H1 (cell line): ENCODE results near the gene OR2F2. TPM values are rescaled to one million over a fixed set of nuclear protein-coding genes. Genes with fewer than 3 reads are reported as not detected.

Experiments used
- CTCF ChIA-PET: fragments of 300-600 bp; sonication (Branson Sonifier 250); formaldehyde crosslinking; loops from one replicate; lab custom pipeline; 2021; ENCODE audit not compliant: partially characterized antibody; lab: Charles Lee
- POLR2A ChIA-PET: fragments of 300-600 bp; sonication (Branson Sonifier 250); formaldehyde crosslinking; loops from one replicate; lab custom pipeline; 2021; ENCODE audit warnings: inconsistent platforms; ENCODE audit not compliant: partially characterized antibody; lab: Charles Lee
- DNase-seq, 2 experiments: peaks; one replicate each; pipeline versions ENCODE4 v3.0.0 to v3.0.0-alpha.2; 2010 to 2022; ENCODE audit warnings: low spot score in 2 of 2, low read depth in 1 of 2, mixed read lengths in 1 of 2
- FAIRE-seq: peaks from 2 replicates; lab custom pipeline; 2011; peaks lifted over from hg19 to GRCh38; lab: Jason Lieb, UNC
- H2AFZ ChIP-seq: 2 replicates; pipeline ENCODE4 v1.8.1; 2012; ENCODE audit warnings: low read length, inconsistent platforms
- H2AK5ac ChIP-seq: 2 replicates; pipeline ENCODE4 v1.6.1; 2013; ENCODE audit warnings: low read depth, low read length
- H2BK120ac ChIP-seq: replicated peaks from 2 replicates; pipeline ENCODE3; 2013; ENCODE audit warnings: low read depth, low read length, inconsistent platforms
- H2BK12ac ChIP-seq: 2 replicates; pipeline ENCODE4 v1.6.1; 2013; ENCODE audit warnings: low read depth, low read length
- H2BK15ac ChIP-seq: 2 replicates; pipeline ENCODE4 v1.6.1; 2013; ENCODE audit warnings: low read length
- H2BK20ac ChIP-seq: 2 replicates; pipeline ENCODE4 v1.6.1; 2013; ENCODE audit warnings: low read length
- H2BK5ac ChIP-seq: 2 replicates; pipeline ENCODE4 v1.6.1; 2013; ENCODE audit warnings: low read depth, low read length
- H3K14ac ChIP-seq: 2 replicates; pipeline ENCODE4 v1.6.1; 2013; ENCODE audit warnings: inconsistent platforms; ENCODE audit not compliant: insufficient read length
- H3K18ac ChIP-seq: 2 replicates; pipeline ENCODE4 v1.6.1; 2013; ENCODE audit warnings: low read length; ENCODE audit errors: extremely low read depth
- H3K23ac ChIP-seq: 2 replicates; pipeline ENCODE4 v1.6.1; 2013; ENCODE audit warnings: inconsistent platforms; ENCODE audit not compliant: insufficient read length
- H3K23me2 ChIP-seq: 2 replicates; pipeline ENCODE4 v1.6.1; 2013; ENCODE audit warnings: low read depth, low read length
- H3K27ac ChIP-seq: 2 replicates; pipeline ENCODE4 v1.6.1; 2011; ENCODE audit warnings: low read depth, low read length, inconsistent platforms
- H3K27me3 ChIP-seq, 4 experiments: replicated peaks in 1 of 4; 1 replicate in 1 of 4; 2 replicates in 3 of 4; pipeline versions ENCODE4 v1.6.1 to v1.8.1; 2011 to 2013; ENCODE audit warnings: low read length in 3 of 4, mild to moderate bottlenecking in 3 of 4, inconsistent platforms in 2 of 4, mixed read lengths in 2 of 4, moderate library complexity in 1 of 4; ENCODE audit not compliant: control insufficient read depth in 3 of 4, insufficient read depth in 3 of 4; ENCODE audit errors: extremely low read depth in 1 of 4
- H3K36me3 ChIP-seq, 4 experiments: 2 replicates each; pipeline versions ENCODE4 v1.6.1 to v1.8.1; 2011 to 2013; ENCODE audit warnings: mild to moderate bottlenecking in 4 of 4, low read length in 3 of 4, moderate library complexity in 2 of 4, control low read depth in 1 of 4, inconsistent platforms in 1 of 4; ENCODE audit not compliant: insufficient read depth in 4 of 4, control insufficient read depth in 2 of 4
- H3K4ac ChIP-seq: replicated peaks from 2 replicates; pipeline ENCODE3; 2013; ENCODE audit warnings: low read length, low read depth, mixed read lengths, inconsistent platforms; ENCODE audit not compliant: insufficient read length
- H3K4me1 ChIP-seq, 4 experiments: replicated peaks in 1 of 4; 1 replicate in 1 of 4; 2 replicates in 3 of 4; pipeline versions ENCODE4 v1.6.1 to v1.8.1; 2011 to 2013; ENCODE audit warnings: low read length in 3 of 4, inconsistent platforms in 2 of 4, mixed read lengths in 1 of 4; ENCODE audit not compliant: insufficient read depth in 4 of 4, control insufficient read depth in 3 of 4
- H3K4me2 ChIP-seq, 2 experiments: 2 replicates each; pipeline versions ENCODE4 v1.6.1 to v1.8.1; 2011 to 2013; ENCODE audit warnings: low read depth in 2 of 2, low read length in 2 of 2, control low read depth in 1 of 2, inconsistent platforms in 1 of 2, mild to moderate bottlenecking in 1 of 2; ENCODE audit not compliant: insufficient read depth in 1 of 2
- H3K4me3 ChIP-seq, 4 experiments: fragments of 200-600, 300-600 bp in 1 of 4; sonication (generic), shearing (Covaris generic), sonication (Bioruptor Twin) in 1 of 4; 2 replicates each; pipeline versions ENCODE4 v1.5.1 to v1.8.1; 2011 to 2016; ENCODE audit warnings: low read length in 4 of 4, low read depth in 3 of 4, control low read depth in 2 of 4, inconsistent platforms in 2 of 4, mild to moderate bottlenecking in 2 of 4, mixed read lengths in 1 of 4, moderate library complexity in 1 of 4; ENCODE audit not compliant: insufficient read depth in 2 of 4; ENCODE audit errors: extremely low read depth in 1 of 4
- H3K56ac ChIP-seq: replicated peaks from 2 replicates; pipeline ENCODE3; 2013; ENCODE audit warnings: low read depth, mild to moderate bottlenecking, mixed read lengths, low read length, inconsistent platforms; ENCODE audit not compliant: insufficient read length
- H3K79me1 ChIP-seq: 2 replicates; pipeline ENCODE4 v1.6.1; 2013; ENCODE audit warnings: low read depth, low read length, control low read depth
- H3K79me2 ChIP-seq, 2 experiments: 2 replicates each; pipeline versions ENCODE4 v1.6.1 to v1.8.1; 2012 to 2013; ENCODE audit warnings: low read length in 2 of 2, mild to moderate bottlenecking in 2 of 2, inconsistent platforms in 1 of 2; ENCODE audit not compliant: insufficient read depth in 2 of 2, control insufficient read depth in 1 of 2
- H3K9ac ChIP-seq, 4 experiments: replicated peaks in 1 of 4; 1 replicate in 1 of 4; 2 replicates in 3 of 4; pipeline versions ENCODE4 v1.6.1 to v1.8.1; 2011 to 2013; ENCODE audit warnings: low read depth in 3 of 4, low read length in 3 of 4, control low read depth in 2 of 4, mild to moderate bottlenecking in 2 of 4, moderate library complexity in 2 of 4, inconsistent platforms in 1 of 4; ENCODE audit errors: extremely low read depth in 1 of 4
- H3K9me3 ChIP-seq, 2 experiments: 2 replicates each; pipeline versions ENCODE4 v1.6.1 to v1.8.1; 2012 to 2013; ENCODE audit warnings: mild to moderate bottlenecking in 2 of 2, moderate library complexity in 2 of 2, control low read depth in 1 of 2, inconsistent platforms in 1 of 2, low read depth in 1 of 2, low read length in 1 of 2, mixed read lengths in 1 of 2; ENCODE audit not compliant: insufficient read depth in 2 of 2
- H4K20me1 ChIP-seq, 2 experiments: replicated peaks in 1 of 2; 2 replicates each; pipeline versions ENCODE3 to v1.8.1; 2011 to 2013; ENCODE audit warnings: inconsistent platforms in 2 of 2, low read length in 2 of 2, mild to moderate bottlenecking in 1 of 2; ENCODE audit not compliant: insufficient read depth in 2 of 2, control insufficient read depth in 1 of 2
- H4K5ac ChIP-seq: 2 replicates; pipeline ENCODE4 v1.6.1; 2013; ENCODE audit warnings: low read length, low read depth, mixed read lengths, inconsistent platforms; ENCODE audit not compliant: insufficient read length
- H4K8ac ChIP-seq: 2 replicates; pipeline ENCODE4 v1.8.0; 2013; ENCODE audit warnings: mild to moderate bottlenecking, moderate library complexity, low read length, inconsistent platforms; ENCODE audit not compliant: insufficient read depth; ENCODE audit errors: extremely low read depth
- H4K91ac ChIP-seq: replicated peaks from 2 replicates; pipeline ENCODE3; 2013; ENCODE audit warnings: low read length, mixed read lengths, inconsistent platforms; ENCODE audit not compliant: insufficient read length
- ATF2 ChIP-seq: IDR thresholded peaks from 2 replicates; pipeline ENCODE4 v1.6.1; 2012; ENCODE audit warnings: low read length, inconsistent platforms
- CTBP2 ChIP-seq: IDR thresholded peaks from 2 replicates; pipeline ENCODE4 v1.7.0; 2011; ENCODE audit warnings: borderline replicate concordance, mild to moderate bottlenecking, moderate library complexity, mixed read lengths, low read length; ENCODE audit not compliant: insufficient read depth, insufficient read length
- FOSL1 ChIP-seq: IDR thresholded peaks from 2 replicates; pipeline ENCODE4 v1.6.1; 2011; ENCODE audit warnings: mild to moderate bottlenecking, low read depth, low read length, moderate library complexity; ENCODE audit not compliant: insufficient read depth
- RFX5 ChIP-seq: IDR thresholded peaks from 2 replicates; pipeline ENCODE4 v1.6.1; 2011; ENCODE audit warnings: low read depth, low read length, improper control_type of control experiment, borderline replicate concordance
- SP1 ChIP-seq: IDR thresholded peaks from 2 replicates; pipeline ENCODE4 v1.6.1; 2011; ENCODE audit warnings: low read depth, low read length
- TAF7 ChIP-seq: optimal IDR thresholded peaks from 2 replicates; pipeline ENCODE3; 2011; ENCODE audit warnings: low read depth, mild to moderate bottlenecking, inconsistent platforms, low read length, moderate library complexity, borderline replicate concordance
- WGBS, 2 experiments: shearing (Covaris generic) in 1 of 2; methylation state at CpG; one replicate each; pipeline versions ENCODE4 v1.1.6 to v1.1.7; 2013 to 2015; ENCODE audit warnings: low lambda C conversion rate in 2 of 2, mixed read lengths in 2 of 2, inconsistent platforms in 1 of 2, low coverage in 1 of 2, missing lambda C conversion rate in 1 of 2; ENCODE audit not compliant: insufficient replicate concordance in 2 of 2, insufficient coverage in 1 of 2, insufficient read length in 1 of 2; ENCODE audit errors: extremely low coverage in 1 of 2, missing lambda C conversion rate in 1 of 2; 5-methylcytosine and 5-hydroxymethylcytosine counted together
- polyA plus RNA-seq, 7 experiments: library from polyadenylated mRNA; depleted of rRNA in 3 of 7; stranded (reverse) in 5 of 7; unstranded in 2 of 7; fragments of >200 nt in 5 of 7; fragments of 200-250 nt in 2 of 7; gene quantifications; 1 replicate in 5 of 7; 2 replicates in 1 of 7; 4 replicates in 1 of 7; pipeline versions ENCODE4 v1.2.1 to v1.2.3, GENCODE V29; 2011 to 2013; ENCODE audit warnings: missing spikeins in 2 of 7, mixed read lengths in 2 of 7
- total RNA-seq: library from RNA; stranded (reverse); fragmentation: NEBNext Ultra II Directional; extraction: Animal tissue kit (Norgen Biotek cat#: 25700); gene quantifications from 2 replicates; pipeline ENCODE4 v1.2.1, GENCODE V29; 2021

The OR2F2 gene
- total and polyA plus RNA-seq, 2 of the 8 experiments (the other 6 are each of a cell fraction or from before 2014, with no cell fraction given), result not detected

- DNase-seq, result no peak
- H2BK15ac ChIP-seq, result no peak overlapping the region
- H3K36me3 ChIP-seq, result 0 out of 8 replicates have a peak, but pooled peaks cover 0 to 3% (median 0%) of the 10 kb centered on the region in 4 experiments
- no peak overlapping the region; the same call in 1 of the 2 replicates for H2AFZ ChIP-seq
- peaks cover 2% of the 10 kb centered on the region; the same call in 1 of the 2 replicates for H3K23me2 ChIP-seq
- H3K27me3 ChIP-seq, result no peaks in the 10 kb centered on the region
- H3K79me2 ChIP-seq, result peaks cover 4 to 38% of the 10 kb centered on the region in 2 experiments
- H3K27ac ChIP-seq, result peak overlapping the region; percentile 13; the same call in 1 of the 2 replicates
- H3K14ac ChIP-seq, result no peak overlapping the region
- H2BK5ac ChIP-seq, result no peak overlapping the region
- 70% methylated on average over 13 of the region's 14 CpGs; no CpG with 5 or more reads in 1 of the 2 experiments for WGBS, 2 experiments
- H3K23ac ChIP-seq, result no peak overlapping the region
- no peak overlapping the region for H2AK5ac ChIP-seq
- no peaks in the 10 kb centered on the region for H3K9me3 ChIP-seq
- POLR2A ChIA-PET, result interaction anchor here (0.7 to 4.2 kb wide), 5 partner anchors 9 to 221 kb away, joined by 3 to 73 read pairs (median 4); no protein-coding TSS in a partner anchor
- H3K18ac ChIP-seq, result no peak overlapping the region
- no peak overlapping the region for H4K8ac ChIP-seq
- peak overlapping the region; percentile 80 to 85; a peak in 2 of 4 replicates for H3K4me2 ChIP-seq
- H2BK20ac ChIP-seq, result no peak overlapping the region
- CTCF ChIA-PET, result interaction anchor here (0.6 to 2.7 kb wide), 9 partner anchors 9 to 209 kb away, joined by 3 to 13 read pairs (median 4); no protein-coding TSS in a partner anchor
- H2BK12ac ChIP-seq, result no peak overlapping the region
- H4K20me1 ChIP-seq, result peaks cover 4 to 6% of the 10 kb centered on the region in 2 experiments
- no peak for FAIRE-seq
- H3K9ac ChIP-seq, result peak overlapping the region in 1 of 4 experiments; percentile 82; a peak in 2 of 7 replicates
- 0 out of 2 replicates have a peak, but pooled peaks cover 3% of the 10 kb centered on the region for H3K79me1 ChIP-seq
- peak overlapping the region in 3 of 4 experiments; percentile 86 to 89 (median 87); a peak in 4 of 8 replicates for H3K4me3 ChIP-seq
- H3K4ac ChIP-seq, result no peak overlapping the region
- peaks cover 11 to 40% (median 24%) of the 10 kb centered on the region in 4 experiments for H3K4me1 ChIP-seq
- no peak overlapping the region for H3K56ac ChIP-seq
- H4K91ac ChIP-seq, result no peak overlapping the region
- TF ChIP-seq ATF2 (no peak), FOSL1 (no peak), TAF7 (no peak), SP1 (0 out of 2 replicates have a peak, but pooled peaks have one; percentile 34), RFX5 (no peak), CTBP2 (no peak)
- H2BK120ac ChIP-seq, result no peak overlapping the region
- no peak overlapping the region for H4K5ac ChIP-seq
Observed at GRCh38 chr7:143902332-143902899, 32.6 kb upstream of the OR2F2 start.
